Gastrocnemius medialis (tissue), 4 donors: ENCODE data around the gene ECT2L. TPM values are rescaled to one million over a fixed set of nuclear protein-coding genes. Genes with fewer than 3 reads are reported as not detected.

Experiments used
- ATAC-seq, 2 donors: fragments of 150-250 bp; one replicate each; pipeline ENCODE4 v1.9.1; 2016
- DNase-seq, 2 donors: peaks; one replicate each; pipeline ENCODE4 v3.0.0-alpha.2; 2019
- H3K27ac ChIP-seq, 4 donors: fragments of 200-600 bp; sonication (generic); 1 replicate in 1 of 4; 2 replicates in 3 of 4; pipeline ENCODE4 v1.5.1; 2016 to 2018; ENCODE audit warnings: mild to moderate bottlenecking in 2 of 4, moderate library complexity in 1 of 4
- H3K27me3 ChIP-seq, 3 donors: fragments of 200-600 bp; sonication (generic) in 2 of 3; 1 replicate in 1 of 3; 2 replicates in 2 of 3; pipeline versions ENCODE4 v1.5.1 to v1.6.0; 2016 to 2019; ENCODE audit warnings: mild to moderate bottlenecking in 1 of 3, moderate library complexity in 1 of 3
- H3K36me3 ChIP-seq, 2 donors: fragments of 200-600 bp; sonication (generic) in 1 of 2; one replicate each; pipeline ENCODE4 v1.5.1; 2017 to 2018
- H3K4me1 ChIP-seq, 2 donors: fragments of 200-600 bp; sonication (generic) in 1 of 2; one replicate each; pipeline ENCODE4 v1.5.1; 2016 to 2017; ENCODE audit warnings: mild to moderate bottlenecking in 2 of 2
- H3K4me3 ChIP-seq, 4 donors: fragments of 200-600 bp; sonication (generic) in 3 of 4; 1 replicate in 1 of 4; 2 replicates in 3 of 4; pipeline ENCODE4 v1.5.1; 2016 to 2019; ENCODE audit warnings: mild to moderate bottlenecking in 2 of 4
- H3K9me3 ChIP-seq, 3 donors: fragments of 200-600 bp; sonication (generic) in 2 of 3; 1 replicate in 1 of 3; 2 replicates in 2 of 3; pipeline ENCODE4 v1.5.1; 2016 to 2019
- CTCF ChIP-seq, 5 experiments: fragments of 450-650 bp in 3 of 5; fragments of 200-600 bp in 2 of 5; sonication (generic) in 2 of 5; IDR thresholded peaks in 4 of 5; conservative IDR thresholded peaks in 1 of 5; 1 replicate in 4 of 5; 2 replicates in 1 of 5; pipeline ENCODE4 v1.5.1; 2016 to 2019; ENCODE audit warnings: antibody characterized with exemption in 5 of 5, mild to moderate bottlenecking in 3 of 5, moderate library complexity in 3 of 5
- POLR2A ChIP-seq, 2 donors: fragments of 450-650 bp; IDR thresholded peaks; one replicate each; pipeline ENCODE4 v1.6.1; 2017; ENCODE audit warnings: antibody characterized with exemption in 2 of 2, mild to moderate bottlenecking in 2 of 2, moderate library complexity in 2 of 2
- in situ Hi-C, 4 donors: fragments of 200-750 bp; cut with MboI; loops; one replicate each; pipeline versions ENCODE4 v1.15.0 to v1.8.0; 2017; ENCODE audit warnings: low sequenced_read_pairs in 4 of 4
- intact Hi-C: fragments of 100-400 bp; cut with DNase I; formaldehyde crosslinking; loops from one replicate; pipeline ENCODE4 v1.15.1; 2023; ENCODE audit warnings: low total_unique reads
- total RNA-seq, 4 donors: library from RNA; depleted of rRNA; stranded (reverse); fragments of >200 nt; gene quantifications; one replicate each; pipeline versions ENCODE4 v1.1.0 to v1.2.3, GENCODE V29; 2016

Gene ECT2L
- total RNA-seq, 4 donors from 2014 or later = not detected

- DNase-seq = no peak
- Histone ChIP-seq H3K4me1 (no peaks in the 10 kb centered on the region), H3K27ac (no peak overlapping the region), H3K27me3 (no peaks in the 10 kb centered on the region), H3K4me3 (no peak overlapping the region), H3K9me3 (no peaks in the 10 kb centered on the region), H3K36me3 (no peaks in the 10 kb centered on the region)
- intact Hi-C loops (loop anchor here (1.0 kb wide), 1 partner anchor 172 kb away; the partner anchor contains the start of gene REPS1), in situ Hi-C loops (loop anchor here (5.0 to 25.0 kb wide), 4 partner anchors 169 to 549 kb away; partner anchors contain the start of genes REPS1 (in 3 of the 4) and CITED2 (in 2 of the 4))
- TF ChIP-seq POLR2A (IDR thresholded peaks at IDR 0.05) (no peak), CTCF (IDR thresholded peaks at IDR 0.05 in 4 of 5, conservative IDR thresholded peaks at IDR 0.05 in 1 of 5) (peak; percentile 41 to 68 (median 57))
- ATAC-seq = peak; percentile 50 to 84
Observed at GRCh38 chr6:138815797-138816528, 20.1 kb downstream of the ECT2L start.

- DNase-seq (no peak), ATAC-seq (no peak)
- no peak overlapping the region for H3K27ac ChIP-seq
- in situ Hi-C loops (loop anchor here (5.0 to 25.0 kb wide), 4 partner anchors 167 to 547 kb away; partner anchors contain the start of genes REPS1 (in 3 of the 4) and CITED2 (in 2 of the 4)), intact Hi-C loops (no loop called here)
- no peak overlapping the region for H3K4me3 ChIP-seq
- H3K9me3 ChIP-seq = no peaks in the 10 kb centered on the region
- TF ChIP-seq POLR2A (IDR thresholded peaks at IDR 0.05) (no peak), CTCF (IDR thresholded peaks at IDR 0.05 in 4 of 5, conservative IDR thresholded peaks at IDR 0.05 in 1 of 5) (no peak)
- no peaks in the 10 kb centered on the region for H3K4me1 ChIP-seq
- H3K27me3 ChIP-seq = no peaks in the 10 kb centered on the region
- H3K36me3 ChIP-seq = no peaks in the 10 kb centered on the region
Observed at GRCh38 chr6:138817799-138818198, 21.9 kb downstream of the ECT2L start.

- Histone ChIP-seq H3K4me1 (no peaks in the 10 kb centered on the region), H3K27me3 (no peaks in the 10 kb centered on the region), H3K36me3 (no peaks in the 10 kb centered on the region), H3K9me3 (no peaks in the 10 kb centered on the region), H3K27ac (no peak overlapping the region), H3K4me3 (no peak overlapping the region)
- TF ChIP-seq CTCF (IDR thresholded peaks at IDR 0.05 in 4 of 5, conservative IDR thresholded peaks at IDR 0.05 in 1 of 5) (no peak), POLR2A (IDR thresholded peaks at IDR 0.05) (no peak)
- DNase-seq = no peak
- ATAC-seq = no peak
- intact Hi-C loops = no loop called here
- in situ Hi-C loops = loop anchor here (5.0 to 25.0 kb wide), 4 partner anchors 166 to 546 kb away; partner anchors contain the start of genes REPS1 (in 3 of the 4) and CITED2 (in 2 of the 4)
Observed at GRCh38 chr6:138818496-138819194, 22.8 kb downstream of the ECT2L start.

GRCh38 chr6:138821519-138821918, 25.6 kb downstream of the ECT2L start:
- Histone ChIP-seq H3K36me3 (no peaks in the 10 kb centered on the region), H3K27me3 (no peaks in the 10 kb centered on the region), H3K9me3 (no peaks in the 10 kb centered on the region), H3K27ac (no peak overlapping the region), H3K4me1 (no peaks in the 10 kb centered on the region), H3K4me3 (no peak overlapping the region)
- DNase-seq (no peak), ATAC-seq (no peak)
- TF ChIP-seq POLR2A (IDR thresholded peaks at IDR 0.05) = no peak
- TF ChIP-seq CTCF (IDR thresholded peaks at IDR 0.05 in 4 of 5, conservative IDR thresholded peaks at IDR 0.05 in 1 of 5) = no peak
- intact Hi-C loops = no loop called here
- in situ Hi-C loops = loop anchor here in 2 of 4 donors (25.0 kb wide), 1 partner anchor 541 kb away; the partner anchor contains the start of gene CITED2 (in 2 of the 2)
